GF-D8 (cell line): ENCODE data around the gene PAPLN.

Source experiments
- DNase-seq: peaks from one replicate; lab custom pipeline; 2025; lab: John Stamatoyannopoulos, UW

PAPLN gene

DNA sequence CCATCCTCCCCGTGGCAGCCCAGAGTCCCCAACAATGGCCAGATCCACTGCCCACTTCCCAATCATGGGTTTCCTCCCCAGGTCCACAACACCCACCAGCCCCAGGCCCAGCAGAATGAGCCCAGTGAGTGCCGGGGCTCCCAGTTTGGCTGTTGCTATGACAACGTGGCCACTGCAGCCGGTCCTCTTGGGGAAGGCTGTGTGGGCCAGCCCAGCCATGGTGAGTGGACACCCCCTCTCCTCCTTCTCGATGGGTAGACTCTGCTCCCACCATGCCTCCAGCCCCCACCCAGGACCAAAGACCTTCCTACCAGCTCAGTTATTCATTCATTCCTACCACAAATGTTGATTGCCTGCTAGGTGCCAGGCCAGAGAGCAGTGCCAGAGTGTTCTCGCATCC lies 23.8 kb downstream of the PAPLN start:
- DNase-seq = no peak

DNA sequence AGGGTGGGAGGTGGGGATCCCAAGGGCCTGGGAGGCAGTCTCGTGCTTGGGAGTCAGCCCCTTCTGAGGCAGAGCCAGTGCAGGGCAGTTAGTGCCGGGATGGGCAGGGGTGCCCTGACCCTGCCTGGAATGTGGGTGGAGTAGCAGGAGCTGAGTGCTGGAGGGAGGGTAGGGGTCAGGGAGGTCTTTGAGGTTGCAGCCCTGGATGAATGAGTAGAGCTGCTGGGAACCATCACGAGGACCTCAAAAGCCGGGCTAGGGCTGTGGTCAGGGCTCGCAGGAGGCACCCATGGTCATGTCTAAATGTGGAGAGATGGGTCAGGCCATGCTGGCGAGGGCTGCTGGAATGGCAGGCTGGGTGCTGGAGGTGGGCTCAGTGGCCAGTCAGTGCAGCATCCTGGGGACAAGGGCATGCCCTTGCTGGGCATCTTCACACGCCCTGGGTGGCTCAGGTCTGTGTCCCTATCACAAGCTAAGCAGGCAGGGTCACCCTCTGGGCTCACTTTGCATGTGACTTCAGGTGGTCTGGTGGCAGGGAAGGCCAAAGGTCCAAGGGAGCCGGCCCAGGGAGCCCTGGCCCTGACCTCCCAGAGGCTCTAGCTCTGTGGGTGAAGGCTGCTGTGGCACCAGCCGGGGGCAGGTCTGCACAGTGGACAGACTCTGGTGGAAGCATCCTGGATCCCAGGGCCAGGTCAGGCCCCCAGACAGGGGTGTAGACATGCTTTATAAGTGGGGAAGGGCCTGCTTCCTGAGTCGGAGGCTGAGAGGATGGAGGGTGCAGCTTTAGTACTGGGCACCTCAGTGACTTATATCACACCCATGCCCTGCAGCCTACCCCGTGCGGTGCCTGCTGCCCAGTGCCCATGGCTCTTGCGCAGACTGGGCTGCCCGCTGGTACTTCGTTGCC lies 24.5 kb downstream of the PAPLN start:
- no peak for DNase-seq

GRCh38 chr14:73262427-73263183 lies 25.3 kb downstream of the PAPLN start:
- DNase-seq = no peak

- DNase-seq = no peak
These were observed 26.3 kb downstream of the PAPLN start for GRCh38 chr14:73263606-73264005.

GRCh38 chr14:73264080-73264884 lies 27.0 kb downstream of the PAPLN start:
- no peak for DNase-seq

- DNase-seq = no peak
These were observed 27.8 kb downstream of the PAPLN start for GRCh38 chr14:73264885-73265720.

GRCh38 chr14:73265721-73266046 lies 28.4 kb downstream of the PAPLN start:
- no peak for DNase-seq

- no peak for DNase-seq
These were observed 29.0 kb downstream of the PAPLN start for GRCh38 chr14:73266317-73266716.

DNA sequence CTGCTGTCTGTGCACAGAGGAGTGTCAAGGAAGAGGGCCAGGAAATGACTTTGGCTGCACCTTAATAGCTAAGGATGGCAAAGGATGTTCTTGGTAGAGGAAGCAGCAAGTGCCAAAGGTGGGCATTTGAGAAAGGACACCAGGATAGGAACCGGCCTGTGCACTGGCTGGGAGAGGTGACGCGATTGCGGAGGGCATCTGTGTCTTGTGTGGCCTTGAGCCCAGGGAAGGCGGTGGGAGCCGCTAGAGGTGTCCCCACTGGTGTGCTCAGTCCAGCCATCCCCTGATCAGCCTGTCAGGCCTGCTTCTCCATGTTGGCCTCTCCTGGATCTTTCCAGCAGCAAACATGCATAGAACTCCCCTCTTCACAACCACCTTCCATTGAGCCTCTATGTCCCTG lies 30.2 kb downstream of the PAPLN start:
- no peak for DNase-seq

- no peak for DNase-seq
These were observed 32.6 kb downstream of the PAPLN start for GRCh38 chr14:73269729-73270531.

GRCh38 chr14:73272393-73272792 lies 35.1 kb downstream of the PAPLN start:
- no peak for DNase-seq

GRCh38 chr14:73273799-73274198 lies 36.5 kb downstream of the PAPLN start:
- DNase-seq = no peak

- no peak for DNase-seq
These were observed 39.5 kb downstream of the PAPLN start for GRCh38 chr14:73276836-73277235.

DNA sequence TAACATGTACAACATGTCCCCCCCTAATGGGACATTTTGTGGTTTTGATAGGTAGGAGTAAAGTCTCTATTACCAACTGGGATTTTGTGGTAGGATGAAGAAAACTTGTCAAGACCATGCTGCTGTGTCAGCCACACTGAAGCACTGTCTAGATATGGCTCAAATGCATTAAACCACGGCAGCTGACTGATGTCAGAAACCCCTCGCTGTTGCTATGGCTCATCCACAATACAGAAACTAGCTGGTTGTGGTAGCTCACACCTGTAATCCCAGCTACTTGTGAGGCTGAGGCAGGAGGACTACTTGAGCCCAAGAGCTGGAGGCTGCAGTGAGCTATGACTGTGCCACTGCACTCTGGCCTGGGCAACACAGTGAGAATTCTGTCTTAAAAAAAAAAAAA lies 40.1 kb downstream of the PAPLN start:
- DNase-seq = no peak

DNA sequence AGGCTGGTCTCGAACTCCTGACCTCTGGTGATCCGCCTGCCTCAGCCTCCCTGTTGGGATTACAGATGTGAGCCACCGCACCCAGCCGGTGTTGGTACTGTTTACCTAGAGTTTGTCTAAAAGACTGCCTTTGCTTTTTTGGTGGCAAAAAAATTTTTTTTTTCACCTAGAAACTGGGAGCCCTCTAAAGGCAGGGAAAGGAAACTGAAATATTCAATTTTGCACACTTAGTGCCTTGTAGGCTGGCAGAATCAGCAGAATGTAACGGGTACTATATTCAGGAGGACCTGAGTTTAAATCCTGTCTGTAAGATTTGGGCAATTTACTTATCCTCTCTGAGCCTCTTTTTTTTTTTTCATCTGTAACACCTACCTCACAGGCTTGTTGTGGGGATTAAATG lies 43.6 kb downstream of the PAPLN start:
- no peak for DNase-seq

- no peak for DNase-seq
These were observed 46.5 kb downstream of the PAPLN start for GRCh38 chr14:73283608-73284379.

DNA sequence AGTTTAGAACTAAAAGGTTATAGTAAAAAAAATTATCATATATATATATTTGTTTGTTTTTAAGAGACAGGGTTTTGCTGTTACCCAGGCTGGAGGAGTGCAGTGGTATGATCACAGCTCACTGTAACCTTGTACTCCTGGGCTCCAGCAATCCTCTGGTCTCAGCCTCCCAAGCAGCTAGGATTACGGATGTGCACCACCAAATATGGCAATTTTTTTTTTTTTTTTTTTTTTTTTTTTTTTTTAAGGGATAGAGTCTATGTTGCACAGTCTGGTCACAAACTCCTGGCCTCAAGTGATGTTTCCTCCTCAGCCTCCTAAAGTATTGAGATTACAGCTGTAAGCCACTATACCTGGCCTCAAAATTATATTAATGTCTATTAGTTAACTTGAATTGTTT lies 48.7 kb downstream of the PAPLN start:
- no peak for DNase-seq

- no peak for DNase-seq
These were observed 49.3 kb downstream of the PAPLN start for GRCh38 chr14:73286598-73286997.

GRCh38 chr14:73287071-73287470 lies 49.8 kb downstream of the PAPLN start:
- no peak for DNase-seq

GRCh38 chr14:73289308-73289707 lies 52.0 kb downstream of the PAPLN start:
- DNase-seq = no peak
